BJ (cell line): Measurements from ENCODE around the gene GSTM3. TPM values are rescaled to one million over a fixed set of nuclear protein-coding genes. Genes with fewer than 3 reads are reported as not detected.

Experiments
- CTCF ChIA-PET: fragments of 350-600 bp; formaldehyde crosslinking; extraction: SDS; loops from one replicate; lab custom pipeline; 2021; ENCODE audit warnings: antibody characterized with exemption, inconsistent platforms; lab: Yijun Ruan, JAX
- POLR2A ChIA-PET: fragments of 300-600 bp; sonication (Branson Sonifier 250); formaldehyde crosslinking; extraction: SDS; loops from one replicate; lab custom pipeline; 2021; ENCODE audit warnings: antibody characterized with exemption; lab: Charles Lee
- DNase-seq: peaks from one replicate; pipeline ENCODE4 v3.0.0-alpha.2; 2011; ENCODE audit warnings: low read depth
- H3K27me3 ChIP-seq: 2 replicates; pipeline ENCODE4 v1.6.0; 2011; ENCODE audit warnings: low read length; ENCODE audit not compliant: control insufficient read depth, insufficient read depth
- H3K36me3 ChIP-seq: 2 replicates; pipeline ENCODE4 v1.5.1; 2011; ENCODE audit warnings: low read length; ENCODE audit not compliant: control insufficient read depth, insufficient read depth
- H3K4me3 ChIP-seq: 2 replicates; pipeline ENCODE4 v1.5.1; 2011; ENCODE audit warnings: low read depth, mild to moderate bottlenecking, control low read depth, low read length
- CTCF ChIP-seq: IDR thresholded peaks from 2 replicates; pipeline ENCODE4 v1.5.1; 2011; ENCODE audit warnings: low read depth, mild to moderate bottlenecking, control low read depth, inconsistent platforms, low read length, moderate library complexity; ENCODE audit not compliant: insufficient read depth
- polyA plus RNA-seq: library from polyadenylated mRNA; depleted of rRNA; stranded (reverse); fragments of >200 nt; gene quantifications from 2 replicates; pipeline ENCODE4 v1.2.3, GENCODE V29; 2011

Gene GSTM3
- polyA plus RNA-seq, 1 experiment: 113 TPM

- POLR2A ChIA-PET: no interaction called here
Measured at GRCh38 chr1:109726007-109726406, 14.8 kb downstream of the GSTM3 start.

GRCh38 chr1:109725510-109725909 is 15.3 kb downstream of the GSTM3 start:
- POLR2A ChIA-PET: no interaction called here

More at GRCh38 chr1:109726007-109726406, 14.8 kb downstream of the GSTM3 start:
- H3K27me3 ChIP-seq: peaks cover 4% of the 10 kb centered on the region
- H3K4me3 ChIP-seq: no peak overlapping the region
- DNase-seq: no peak
- no peaks in the 10 kb centered on the region for H3K36me3 ChIP-seq
- CTCF ChIA-PET: no interaction called here
- no peak for TF ChIP-seq CTCF

GRCh38 chr1:109724933-109725332 is 15.9 kb downstream of the GSTM3 start:
- Histone ChIP-seq H3K27me3 (peaks cover 4% of the 10 kb centered on the region), H3K36me3 (no peaks in the 10 kb centered on the region), H3K4me3 (no peak overlapping the region)
- no peak for TF ChIP-seq CTCF
- CTCF ChIA-PET: no interaction called here
- no peak for DNase-seq
- POLR2A ChIA-PET: no interaction called here

More at GRCh38 chr1:109725510-109725909, 15.3 kb downstream of the GSTM3 start:
- Histone ChIP-seq H3K27me3 (peaks cover 4% of the 10 kb centered on the region), H3K4me3 (no peak overlapping the region), H3K36me3 (no peaks in the 10 kb centered on the region)
- CTCF ChIA-PET: no interaction called here
- no peak for DNase-seq
- no peak for TF ChIP-seq CTCF

- H3K4me3 ChIP-seq: no peak overlapping the region
- H3K36me3 ChIP-seq: no peaks in the 10 kb centered on the region
- DNase-seq: no peak
- peaks cover 2% of the 10 kb centered on the region for H3K27me3 ChIP-seq
- CTCF ChIA-PET: interaction anchor here (1.0 kb wide), 1 partner anchor 177 kb away, joined by 4 read pairs; no protein-coding TSS in a partner anchor
- POLR2A ChIA-PET: interaction anchor here (0.7 kb wide), 1 partner anchor 83 kb away, joined by 6 read pairs; no protein-coding TSS in a partner anchor
- TF ChIP-seq CTCF: no peak
Measured at GRCh38 chr1:109722908-109723691, 17.7 kb downstream of the GSTM3 start.

- Histone ChIP-seq H3K27me3 (peaks cover 2% of the 10 kb centered on the region), H3K36me3 (no peaks in the 10 kb centered on the region), H3K4me3 (no peak overlapping the region)
- ChIA-PET CTCF (no interaction called here), POLR2A (no interaction called here)
- TF ChIP-seq CTCF: no peak
- no peak for DNase-seq
Measured at GRCh38 chr1:109721971-109722370, 18.9 kb downstream of the GSTM3 start.
